Endothelial cell (in vitro differentiated cells): ENCODE results near the gene ORM1. TPM values are rescaled to one million over a fixed set of nuclear protein-coding genes. Genes with fewer than 3 reads are reported as not detected.

Experiments
- DNase-seq: peaks from one replicate; pipeline ENCODE4 v3.0.0; 2021; ENCODE audit warnings: low spot score
- H3K27ac Mint-ChIP-seq: one replicate; pipeline ENCODE4 v1.8.0; 2021; ENCODE audit warnings: mixed read lengths, inconsistent platforms; ENCODE audit not compliant: unreplicated experiment
- H3K27me3 Mint-ChIP-seq: one replicate; pipeline ENCODE4 v1.8.0; 2021; ENCODE audit warnings: mild to moderate bottlenecking, moderate library complexity, mixed read lengths, inconsistent platforms; ENCODE audit not compliant: unreplicated experiment
- H3K36me3 Mint-ChIP-seq: one replicate; pipeline ENCODE4 v1.8.0; 2021; ENCODE audit warnings: mild to moderate bottlenecking, low read depth, mixed read lengths, inconsistent platforms; ENCODE audit not compliant: unreplicated experiment
- H3K4me1 Mint-ChIP-seq: one replicate; pipeline ENCODE4 v1.8.0; 2021; ENCODE audit warnings: mild to moderate bottlenecking, mixed read lengths, inconsistent platforms; ENCODE audit not compliant: unreplicated experiment
- H3K4me3 Mint-ChIP-seq: one replicate; pipeline ENCODE4 v1.8.0; 2021; ENCODE audit warnings: mild to moderate bottlenecking, mixed read lengths, inconsistent platforms; ENCODE audit not compliant: unreplicated experiment
- H3K9me3 Mint-ChIP-seq: one replicate; pipeline ENCODE4 v1.8.0; 2021; ENCODE audit warnings: mixed read lengths, inconsistent platforms; ENCODE audit not compliant: unreplicated experiment
- total RNA-seq: library from RNA; stranded (reverse); fragmentation: NEBNext Ultra II Directional; extraction: Animal tissue kit (Norgen Biotek cat#: 25700); gene quantifications from one replicate; pipeline ENCODE4 v1.2.1, GENCODE V29; 2021; ENCODE audit not compliant: unreplicated experiment
- TF ChIP-seq, protein P1 (sequence below): fragments of 200-600 bp; sonication (generic); IDR thresholded peaks from one replicate; pipeline ENCODE4 v1.5.0; 2021; ENCODE audit warnings: antibody characterized with exemption; ENCODE audit not compliant: unreplicated experiment

The ORM1 gene
- total RNA-seq, 1 donor from 2014 or later, result not detected

DNA sequence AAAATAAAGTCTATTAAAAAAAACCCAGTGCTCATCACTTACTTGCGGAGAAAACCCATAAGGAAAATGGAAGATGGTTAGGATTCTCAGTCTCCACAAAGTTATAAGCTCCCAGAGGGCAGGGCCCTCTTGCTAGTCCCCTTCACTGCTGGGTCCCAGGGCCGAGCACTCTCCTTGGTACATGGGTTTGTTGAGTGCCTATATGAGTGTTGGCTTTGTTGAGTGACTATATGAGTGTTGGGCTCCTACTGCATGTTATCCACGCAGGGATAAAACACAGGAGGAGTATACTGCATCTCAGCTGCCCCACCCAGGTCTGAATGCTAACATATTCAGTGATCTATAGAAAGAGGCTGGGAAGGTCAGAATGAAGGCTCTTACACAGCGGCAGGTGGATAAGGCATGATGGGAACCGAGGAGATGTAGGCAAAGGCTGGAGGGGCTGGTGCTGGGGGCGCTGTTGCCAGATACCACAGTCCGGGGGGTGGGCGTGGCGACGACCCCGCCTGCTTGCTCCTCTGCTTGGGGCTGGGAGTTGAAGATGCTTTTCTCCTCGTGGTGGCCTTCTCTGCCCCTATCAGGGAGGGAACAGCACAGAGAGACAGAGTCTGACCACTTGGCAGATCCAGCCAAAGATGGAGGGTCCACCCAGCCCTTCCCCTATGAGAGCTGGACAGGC, 18.4 kb downstream of the ORM1 start:
- Mint-ChIP-seq H3K9me3 (no peaks in the 10 kb centered on the region), H3K4me3 (no peak overlapping the region), H3K27ac (no peak overlapping the region), H3K27me3 (peaks cover 1% of the 10 kb centered on the region), H3K4me1 (no peaks in the 10 kb centered on the region), H3K36me3 (peaks cover 63% of the 10 kb centered on the region)
- DNase-seq, result no peak
- TF ChIP-seq, protein P1, sequence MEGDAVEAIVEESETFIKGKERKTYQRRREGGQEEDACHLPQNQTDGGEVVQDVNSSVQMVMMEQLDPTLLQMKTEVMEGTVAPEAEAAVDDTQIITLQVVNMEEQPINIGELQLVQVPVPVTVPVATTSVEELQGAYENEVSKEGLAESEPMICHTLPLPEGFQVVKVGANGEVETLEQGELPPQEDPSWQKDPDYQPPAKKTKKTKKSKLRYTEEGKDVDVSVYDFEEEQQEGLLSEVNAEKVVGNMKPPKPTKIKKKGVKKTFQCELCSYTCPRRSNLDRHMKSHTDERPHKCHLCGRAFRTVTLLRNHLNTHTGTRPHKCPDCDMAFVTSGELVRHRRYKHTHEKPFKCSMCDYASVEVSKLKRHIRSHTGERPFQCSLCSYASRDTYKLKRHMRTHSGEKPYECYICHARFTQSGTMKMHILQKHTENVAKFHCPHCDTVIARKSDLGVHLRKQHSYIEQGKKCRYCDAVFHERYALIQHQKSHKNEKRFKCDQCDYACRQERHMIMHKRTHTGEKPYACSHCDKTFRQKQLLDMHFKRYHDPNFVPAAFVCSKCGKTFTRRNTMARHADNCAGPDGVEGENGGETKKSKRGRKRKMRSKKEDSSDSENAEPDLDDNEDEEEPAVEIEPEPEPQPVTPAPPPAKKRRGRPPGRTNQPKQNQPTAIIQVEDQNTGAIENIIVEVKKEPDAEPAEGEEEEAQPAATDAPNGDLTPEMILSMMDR, result no peak

DNA sequence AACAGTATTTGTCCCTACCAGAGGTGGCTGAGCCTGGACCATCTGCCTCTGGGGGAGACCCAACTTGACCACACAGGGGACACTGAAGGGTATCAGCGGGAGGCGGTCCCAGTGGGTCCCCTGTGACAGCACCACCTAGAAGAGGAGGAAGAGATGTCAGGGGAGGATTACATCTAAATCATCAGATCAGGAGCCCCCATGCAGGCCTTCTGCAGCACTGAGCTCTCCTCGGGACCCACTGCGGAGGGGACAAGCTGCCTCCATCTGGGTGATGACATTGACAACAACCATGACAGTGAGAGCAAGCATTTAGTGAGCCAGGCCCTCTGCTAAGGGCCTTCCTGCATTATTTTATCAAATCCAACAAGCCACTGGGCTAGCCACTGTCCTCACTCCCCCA, 19.1 kb downstream of the ORM1 start:
- DNase-seq, result no peak
- H3K27me3 Mint-ChIP-seq, result peaks cover 1% of the 10 kb centered on the region
- H3K4me1 Mint-ChIP-seq, result no peaks in the 10 kb centered on the region
- H3K9me3 Mint-ChIP-seq, result no peaks in the 10 kb centered on the region
- TF ChIP-seq, protein P1, result no peak
- no peak overlapping the region for H3K27ac Mint-ChIP-seq
- H3K4me3 Mint-ChIP-seq, result no peak overlapping the region
- peaks cover 68% of the 10 kb centered on the region for H3K36me3 Mint-ChIP-seq

DNA sequence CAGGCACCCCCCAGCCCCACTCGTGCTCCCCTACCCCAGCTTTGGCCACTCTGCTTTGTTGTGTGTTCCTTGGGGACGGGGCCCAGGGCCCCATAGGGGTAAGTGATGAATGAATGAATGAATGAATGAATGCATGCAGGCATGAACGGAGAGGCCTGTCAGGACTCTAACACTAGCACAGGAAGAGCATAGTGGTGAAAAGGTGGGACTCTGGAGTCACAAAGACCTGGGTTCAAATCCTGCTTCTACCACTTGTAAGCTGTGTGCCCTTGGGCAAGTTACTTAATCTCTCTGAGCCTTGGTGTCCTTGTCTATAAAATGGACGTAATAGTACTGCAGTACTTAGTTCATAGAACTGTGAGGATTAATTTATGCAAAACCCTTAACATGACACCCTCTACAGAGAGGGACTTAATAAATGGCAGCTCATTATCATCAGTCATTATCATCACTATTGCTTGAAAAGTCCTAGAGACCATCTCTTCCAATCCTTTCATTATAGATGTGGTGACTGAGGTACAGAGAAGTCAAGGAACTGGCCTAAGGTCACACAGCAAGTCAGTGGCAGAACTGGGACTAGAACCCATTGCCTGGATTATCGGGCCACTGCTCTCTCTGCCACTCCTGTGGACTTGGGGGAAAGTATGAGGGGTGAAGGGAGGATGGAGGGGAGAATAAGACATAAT, 20.0 kb downstream of the ORM1 start:
- peaks cover 1% of the 10 kb centered on the region for H3K27me3 Mint-ChIP-seq

DNA sequence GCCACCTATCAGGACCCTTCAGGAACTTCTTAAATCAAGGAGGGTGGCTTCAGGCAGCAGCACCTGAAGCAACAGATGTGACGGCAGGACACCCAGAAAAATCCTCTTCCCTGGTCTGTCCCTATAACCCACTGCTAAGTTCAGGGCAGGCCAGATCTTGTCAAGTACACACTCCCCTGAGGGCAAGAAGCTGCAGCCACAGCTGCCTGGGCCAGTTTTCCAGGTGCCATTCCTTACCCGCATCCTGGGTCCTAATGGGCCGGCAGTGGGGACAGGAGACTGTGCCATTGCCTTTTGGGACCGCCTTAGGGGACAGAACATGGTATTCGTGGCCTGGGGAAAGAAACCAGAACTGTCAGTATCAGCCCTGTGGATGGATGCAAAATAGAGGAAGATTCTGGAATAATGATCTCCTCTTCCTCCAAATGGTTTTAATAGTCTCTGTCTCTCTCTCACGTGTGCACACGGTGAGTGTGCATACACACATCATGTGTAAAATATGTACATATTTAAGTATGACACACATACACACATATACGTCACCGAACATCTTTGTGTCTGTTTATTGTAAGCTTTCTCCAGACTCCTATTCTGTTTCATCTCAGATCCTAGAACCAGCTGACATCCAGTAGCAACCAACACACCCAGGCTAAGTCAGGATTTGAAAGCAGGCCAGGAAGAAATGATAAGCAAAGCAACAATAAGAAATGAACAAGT, 20.7 kb downstream of the ORM1 start:
- no peak for DNase-seq
- Mint-ChIP-seq H3K9me3 (no peaks in the 10 kb centered on the region), H3K27me3 (peaks cover 1% of the 10 kb centered on the region), H3K4me1 (no peaks in the 10 kb centered on the region), H3K27ac (no peak overlapping the region), H3K4me3 (peak overlapping the region; percentile 9), H3K36me3 (peaks cover 64% of the 10 kb centered on the region)
- TF ChIP-seq, protein P1, result no peak

More for the DNA sequence above, 20.0 kb downstream of the ORM1 start:
- Mint-ChIP-seq H3K4me1 (no peaks in the 10 kb centered on the region), H3K9me3 (no peaks in the 10 kb centered on the region), H3K27ac (no peak overlapping the region), H3K4me3 (no peak overlapping the region), H3K36me3 (peaks cover 61% of the 10 kb centered on the region)
- no peak for DNase-seq
- TF ChIP-seq, protein P1, result no peak
